ENCODE results near the gene PRKCZ. TPM values are rescaled to one million over a fixed set of nuclear protein-coding genes. Genes with fewer than 3 reads are reported as not detected.

PRKCZ gene
- total RNA-seq, 1 experiment from 2014 or later: 56.8 TPM

GRCh38 chr1:2213576-2214505 is 163.6 kb downstream of the PRKCZ start:
- CTCF ChIA-PET: no interaction called here

GRCh38 chr1:2214541-2215241 is 164.5 kb downstream of the PRKCZ start:
- H2AFZ ChIP-seq (ENCODE audit: low read length): no peak overlapping the region
- no peaks in the 10 kb centered on the region for H3F3A ChIP-seq (ENCODE audit: low read length, unreplicated experiment)
- BruUV-seq (replicated peaks): no TSS peak
- no peaks in the 10 kb centered on the region for H4K20me1 ChIP-seq (ENCODE audit: low read length)
- ATAC-seq: no peak
- no peaks in the 10 kb centered on the region for H3K9me2 ChIP-seq (replicated peaks; ENCODE audit: low read length)
- DNase-seq: no peak
- peaks cover 23% of the 10 kb centered on the region for H3K4me1 ChIP-seq (ENCODE audit: insufficient read depth, low read length)
- no peaks in the 10 kb centered on the region for H3K36me3 ChIP-seq (ENCODE audit: low read depth, low read length)
- no peaks in the 10 kb centered on the region for H3K27me3 ChIP-seq (ENCODE audit: low read length)
- H3K4me2 ChIP-seq (ENCODE audit: low read length): no peak overlapping the region
- no peak overlapping the region for H3K4me3 ChIP-seq (ENCODE audit: low read length)
- TF ChIP-seq EZH2phosphoT487 (IDR thresholded peaks at IDR 0.05; ENCODE audit: borderline replicate concordance, low read length) (no peak), CTCF (conservative IDR thresholded peaks at IDR 0.05; ENCODE audit: low read depth, low read length) (no peak), EZH2 (IDR thresholded peaks at IDR 0.05; ENCODE audit: low read length, unreplicated experiment) (no peak)
- intact Hi-C loops (cut with micrococcal nuclease): loop anchor here (5.0 kb wide), 1 partner anchor 168 kb away; no protein-coding TSS in a partner anchor
- POLR2A ChIA-PET (ENCODE audit: unreplicated experiment): no interaction called here
- H3K9ac ChIP-seq (ENCODE audit: low read length): no peak overlapping the region
- H3K27ac ChIP-seq (ENCODE audit: low read length): no peak overlapping the region
- H3K9me3 ChIP-seq (ENCODE audit: low read length): no peaks in the 10 kb centered on the region
- H3K79me2 ChIP-seq (ENCODE audit: low read length): no peaks in the 10 kb centered on the region
- CTCF ChIA-PET: no interaction called here

More at GRCh38 chr1:2213576-2214505, 163.6 kb downstream of the PRKCZ start:
- Histone ChIP-seq H3K79me2 (ENCODE audit: low read length) (no peaks in the 10 kb centered on the region), H4K20me1 (ENCODE audit: low read length) (no peaks in the 10 kb centered on the region), H3K9me2 (replicated peaks; ENCODE audit: low read length) (no peaks in the 10 kb centered on the region), H3K4me1 (ENCODE audit: insufficient read depth, low read length) (peaks cover 31% of the 10 kb centered on the region), H3K36me3 (ENCODE audit: low read depth, low read length) (no peaks in the 10 kb centered on the region), H3K9ac (ENCODE audit: low read length) (peak overlapping the region; percentile 80), H3F3A (ENCODE audit: low read length, unreplicated experiment) (no peaks in the 10 kb centered on the region), H3K27ac (ENCODE audit: low read length) (peak overlapping the region; percentile 86), H3K4me2 (ENCODE audit: low read length) (peak overlapping the region; percentile 74), H3K27me3 (ENCODE audit: low read length) (no peaks in the 10 kb centered on the region), H3K9me3 (ENCODE audit: low read length) (no peaks in the 10 kb centered on the region), H3K4me3 (ENCODE audit: low read length) (peak overlapping the region; percentile 51; the same call in 1 of the 2 replicates), H2AFZ (ENCODE audit: low read length) (peak overlapping the region; percentile 76; the same call in 1 of the 2 replicates)
- POLR2A ChIA-PET (ENCODE audit: unreplicated experiment): no interaction called here
- no TSS peak for BruUV-seq (replicated peaks)
- intact Hi-C loops (cut with micrococcal nuclease): loop anchor here (5.0 kb wide), 1 partner anchor 168 kb away; no protein-coding TSS in a partner anchor
- DNase-seq (no peak), ATAC-seq (no peak)
- no peak for TF ChIP-seq CTCF (conservative IDR thresholded peaks at IDR 0.05; ENCODE audit: low read depth, low read length)
- TF ChIP-seq EZH2phosphoT487 (IDR thresholded peaks at IDR 0.05; ENCODE audit: borderline replicate concordance, low read length): no peak
- no peak for TF ChIP-seq EZH2 (IDR thresholded peaks at IDR 0.05; ENCODE audit: low read length, unreplicated experiment)

Measured in PC-3 (cell line).